GM13976 (cell line): Measurements from ENCODE around the gene PKHD1.

ENCODE experiments used
- DNase-seq: peaks from one replicate; pipeline ENCODE4 v3.0.0; 2012; ENCODE audit warnings: low spot score
- in situ Hi-C: fragments of 300-500 bp; cut with MboI; formaldehyde crosslinking; loops from one replicate; pipeline ENCODE4 v1.12.0; 2022; ENCODE audit warnings: low sequenced_read_pairs, mixed read lengths, inconsistent platforms; ENCODE audit not compliant: unreplicated experiment
- TF ChIP-seq, protein P1 (sequence below): IDR thresholded peaks from 2 replicates; pipeline ENCODE4 v1.5.1; 2012; ENCODE audit warnings: borderline replicate concordance, mild to moderate bottlenecking; ENCODE audit not compliant: insufficient read depth; ENCODE audit errors: extremely low read depth, missing control alignments, control extremely low read depth

The PKHD1 gene

DNA sequence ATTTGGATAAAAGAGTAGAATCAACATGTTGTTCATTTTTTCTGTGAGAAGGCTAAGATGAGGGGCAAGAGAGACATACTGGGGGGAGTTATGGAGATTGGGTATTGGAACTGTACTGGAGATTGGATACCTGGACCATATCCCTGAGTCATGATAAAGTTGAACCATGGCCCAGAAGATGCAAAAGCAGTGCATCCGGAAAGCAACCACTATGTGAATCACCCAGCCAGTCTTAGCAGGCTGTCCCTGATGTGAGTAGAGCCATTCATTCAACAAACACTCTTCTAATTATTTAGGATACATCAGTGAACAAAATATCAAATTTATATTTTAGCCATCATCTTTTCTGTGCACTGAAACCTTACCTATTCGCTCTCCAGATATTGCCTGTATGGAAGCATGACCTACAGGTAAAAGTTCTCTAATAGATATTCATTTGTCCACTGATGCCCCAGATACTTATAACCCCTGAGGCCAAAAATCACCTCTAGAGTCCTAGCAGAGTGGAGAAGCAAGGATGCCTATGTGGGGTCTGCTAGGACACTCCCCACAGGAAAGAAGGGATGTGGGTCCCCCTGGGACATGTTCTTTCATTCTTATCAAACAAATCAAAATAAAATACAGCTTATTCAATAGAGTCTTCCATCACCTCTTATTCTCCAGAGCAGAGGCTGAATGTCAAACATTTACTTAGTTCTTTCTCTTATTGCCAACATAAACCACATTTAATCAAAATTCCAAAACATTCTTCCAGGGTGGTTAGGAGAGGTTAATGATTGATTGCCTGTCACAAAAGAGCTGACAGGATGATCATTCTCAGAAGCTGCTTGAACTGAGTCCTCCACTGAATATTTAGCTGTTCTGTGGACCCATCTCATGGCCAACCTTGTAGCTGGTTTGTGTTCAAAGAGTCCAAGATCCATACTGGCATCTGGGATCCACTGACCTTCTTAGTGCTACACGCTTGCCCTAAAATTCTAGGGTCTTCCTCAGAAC, 37.0 kb upstream of the PKHD1 start:
- TF ChIP-seq, protein P1, sequence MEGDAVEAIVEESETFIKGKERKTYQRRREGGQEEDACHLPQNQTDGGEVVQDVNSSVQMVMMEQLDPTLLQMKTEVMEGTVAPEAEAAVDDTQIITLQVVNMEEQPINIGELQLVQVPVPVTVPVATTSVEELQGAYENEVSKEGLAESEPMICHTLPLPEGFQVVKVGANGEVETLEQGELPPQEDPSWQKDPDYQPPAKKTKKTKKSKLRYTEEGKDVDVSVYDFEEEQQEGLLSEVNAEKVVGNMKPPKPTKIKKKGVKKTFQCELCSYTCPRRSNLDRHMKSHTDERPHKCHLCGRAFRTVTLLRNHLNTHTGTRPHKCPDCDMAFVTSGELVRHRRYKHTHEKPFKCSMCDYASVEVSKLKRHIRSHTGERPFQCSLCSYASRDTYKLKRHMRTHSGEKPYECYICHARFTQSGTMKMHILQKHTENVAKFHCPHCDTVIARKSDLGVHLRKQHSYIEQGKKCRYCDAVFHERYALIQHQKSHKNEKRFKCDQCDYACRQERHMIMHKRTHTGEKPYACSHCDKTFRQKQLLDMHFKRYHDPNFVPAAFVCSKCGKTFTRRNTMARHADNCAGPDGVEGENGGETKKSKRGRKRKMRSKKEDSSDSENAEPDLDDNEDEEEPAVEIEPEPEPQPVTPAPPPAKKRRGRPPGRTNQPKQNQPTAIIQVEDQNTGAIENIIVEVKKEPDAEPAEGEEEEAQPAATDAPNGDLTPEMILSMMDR: no peak
- in situ Hi-C loops: no loop called here
- no peak for DNase-seq

DNA sequence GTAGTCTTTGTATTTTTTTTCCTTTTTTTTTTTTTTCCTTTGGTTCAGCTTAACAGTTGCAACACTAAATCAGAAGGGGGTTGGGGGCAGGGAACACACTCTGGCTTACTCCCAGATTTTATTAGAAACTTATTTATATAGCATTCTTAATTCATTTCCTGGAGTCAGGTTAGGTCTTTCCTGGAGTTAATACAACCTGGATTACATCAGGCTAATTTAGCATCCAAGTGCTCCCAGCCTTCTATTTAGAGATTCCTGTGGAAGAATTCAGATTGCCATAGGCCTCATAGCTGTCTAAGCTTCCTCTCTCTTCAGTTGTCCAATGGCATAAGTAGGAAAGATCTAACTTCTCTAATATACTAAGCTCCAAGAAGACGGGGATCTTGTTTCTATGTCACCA, 35.8 kb upstream of the PKHD1 start:
- in situ Hi-C loops: no loop called here
- TF ChIP-seq, protein P1: no peak
- DNase-seq: no peak

DNA sequence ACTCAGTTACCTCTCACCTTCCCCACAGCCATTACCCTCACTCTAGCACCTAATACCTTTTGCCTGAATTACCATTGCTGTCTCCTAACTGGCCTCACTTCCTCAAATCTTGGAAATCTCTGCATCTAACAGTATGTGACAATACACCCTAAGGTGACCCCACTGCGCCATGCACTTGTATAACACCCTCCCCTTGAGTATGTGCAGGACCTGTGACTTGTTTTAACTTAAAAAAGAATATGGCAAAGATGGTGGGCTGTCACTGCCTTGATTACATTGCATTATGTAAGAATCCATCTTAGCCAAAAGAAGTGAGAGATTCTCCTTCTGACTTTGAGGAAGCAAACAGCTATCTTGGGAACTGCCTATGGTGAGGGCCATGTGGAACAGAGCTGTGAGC, 29.9 kb upstream of the PKHD1 start:
- TF ChIP-seq, protein P1: no peak
- in situ Hi-C loops: no loop called here
- no peak for DNase-seq

DNA sequence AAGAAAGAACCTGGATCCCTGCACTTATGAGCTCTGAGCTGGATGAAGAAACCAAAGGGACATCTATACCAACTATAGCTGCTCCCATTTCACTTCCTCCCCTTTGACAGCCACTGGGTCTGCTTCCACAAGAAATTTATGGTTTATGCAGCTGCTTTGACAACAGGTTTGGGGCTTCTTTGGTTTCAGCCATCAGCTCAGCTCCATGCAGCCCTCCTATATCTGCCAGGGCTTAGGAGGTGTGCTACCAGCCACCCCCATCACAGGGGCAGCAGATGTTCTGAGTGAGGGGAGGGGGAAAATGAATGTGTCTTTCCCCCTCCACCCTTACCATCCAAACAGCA, 29.2 kb upstream of the PKHD1 start:
- TF ChIP-seq, protein P1: no peak
- in situ Hi-C loops: no loop called here
- no peak for DNase-seq

DNA sequence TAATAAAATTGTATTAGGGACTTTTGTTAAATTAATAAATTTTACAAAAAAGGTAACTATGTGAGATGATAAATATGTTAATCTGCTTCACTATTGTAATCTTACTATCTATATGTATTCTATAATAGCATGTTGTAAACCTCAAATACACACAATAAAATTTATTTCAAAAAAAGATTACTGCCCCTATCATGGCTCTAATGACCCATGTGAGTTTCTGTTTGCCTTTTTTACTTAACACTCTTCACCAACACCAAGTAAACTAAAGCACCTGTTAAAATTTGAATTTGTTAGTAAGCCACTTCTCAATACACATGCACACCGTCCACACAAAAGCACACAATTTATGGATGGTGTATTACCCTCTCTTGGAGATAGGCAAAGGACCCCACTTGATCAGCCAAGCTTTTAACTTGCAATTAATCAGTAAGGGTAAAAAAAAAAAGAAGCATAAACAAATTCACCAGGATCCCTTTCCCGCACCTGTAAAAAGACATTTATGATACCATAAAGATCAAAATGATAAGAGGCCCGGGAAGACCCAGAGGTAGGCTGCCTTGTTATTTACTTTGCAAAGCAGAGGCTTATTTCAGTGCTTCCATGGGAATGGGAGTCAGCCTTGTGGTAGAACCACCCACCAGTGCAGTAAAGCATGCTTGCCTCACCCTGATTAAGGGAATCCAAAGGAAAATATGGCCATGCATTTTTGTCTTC, 28.6 kb upstream of the PKHD1 start:
- in situ Hi-C loops: no loop called here
- no peak for DNase-seq
- TF ChIP-seq, protein P1: no peak

DNA sequence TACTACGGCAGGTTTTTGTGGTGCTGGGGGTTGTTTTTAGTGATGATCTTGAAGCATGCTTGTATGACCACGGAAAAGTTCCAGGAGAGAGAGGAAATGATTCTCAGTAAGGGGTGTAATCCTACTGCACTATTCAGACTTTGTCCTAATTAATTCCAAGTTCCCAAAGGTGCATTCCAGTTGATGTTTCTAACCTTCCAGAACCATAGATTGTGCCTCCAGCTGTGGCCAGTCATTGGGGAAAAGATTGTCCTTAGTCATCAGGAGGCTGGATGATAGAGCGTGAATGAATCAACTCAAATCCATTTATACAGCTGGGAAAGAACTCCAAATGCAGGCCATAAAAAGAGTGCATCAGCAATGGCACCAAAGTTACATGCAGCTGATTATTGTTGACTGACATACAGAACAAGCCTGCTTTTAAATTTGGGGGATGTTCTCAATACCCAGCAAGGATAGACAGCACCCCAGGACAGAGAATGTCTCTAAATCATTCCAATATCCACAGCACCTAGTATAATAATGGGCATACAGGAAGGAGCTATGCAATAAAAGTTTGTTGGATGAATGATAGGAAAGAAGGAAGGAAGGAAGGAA, 27.8 kb upstream of the PKHD1 start:
- no peak for DNase-seq
- in situ Hi-C loops: no loop called here
- TF ChIP-seq, protein P1: no peak
